ENCODE measurements around the gene SLC25A11.

Gene SLC25A11

DNA sequence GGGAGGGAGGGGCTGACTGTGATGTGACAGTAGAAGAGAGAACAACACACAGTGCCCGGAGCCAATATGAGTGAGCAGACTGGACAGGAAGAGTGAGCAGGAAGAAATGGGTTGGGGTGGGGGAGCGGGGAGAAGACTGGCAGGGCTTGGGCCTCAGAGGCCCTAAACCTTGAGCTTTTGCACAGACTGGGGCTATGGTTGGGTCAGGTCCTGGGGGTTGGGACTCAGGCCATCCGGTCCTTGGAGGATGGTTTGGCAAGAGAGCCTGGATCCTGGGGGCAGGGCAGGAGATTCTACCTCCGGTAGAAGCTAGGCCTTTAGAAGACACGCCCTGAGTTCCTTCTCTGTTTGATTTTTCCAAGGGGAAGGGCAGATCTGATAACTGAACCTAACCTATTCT is 46.6 kb upstream of the SLC25A11 start:
- Histone ChIP-seq H3K79me2 (ENCODE audit: insufficient read depth, low read length) (peaks cover 10% of the 10 kb centered on the region; the same call in 1 of the 2 replicates), H2AFZ (ENCODE audit: low read depth, low read length, severe bottlenecking) (peak overlapping the region; percentile 81), H3K36me3 (ENCODE audit: low read length) (no peaks in the 10 kb centered on the region), H3K9me3 (ENCODE audit: insufficient read depth, low read length) (no peaks in the 10 kb centered on the region), H3K4me2 (ENCODE audit: low read depth, low read length, poor library complexity, severe bottlenecking) (peak overlapping the region; percentile 97), H3F3A (ENCODE audit: insufficient read depth) (peaks cover 5% of the 10 kb centered on the region; the same call in 1 of the 2 replicates), H3K9me2 (replicated peaks; ENCODE audit: insufficient read depth, low read length) (no peaks in the 10 kb centered on the region), H3K4me3 (ENCODE audit: insufficient read depth, low read length, poor library complexity, severe bottlenecking) (peak overlapping the region; percentile 82), H3K27me3 (ENCODE audit: low read length) (no peaks in the 10 kb centered on the region), H4K20me1 (ENCODE audit: low read depth, low read length) (no peaks in the 10 kb centered on the region), H3K9ac (ENCODE audit: low read length) (peak overlapping the region; percentile 93), H3K27ac (ENCODE audit: low read depth, low read length) (peak overlapping the region; percentile 59)
- TF ChIP-seq, protein P1, sequence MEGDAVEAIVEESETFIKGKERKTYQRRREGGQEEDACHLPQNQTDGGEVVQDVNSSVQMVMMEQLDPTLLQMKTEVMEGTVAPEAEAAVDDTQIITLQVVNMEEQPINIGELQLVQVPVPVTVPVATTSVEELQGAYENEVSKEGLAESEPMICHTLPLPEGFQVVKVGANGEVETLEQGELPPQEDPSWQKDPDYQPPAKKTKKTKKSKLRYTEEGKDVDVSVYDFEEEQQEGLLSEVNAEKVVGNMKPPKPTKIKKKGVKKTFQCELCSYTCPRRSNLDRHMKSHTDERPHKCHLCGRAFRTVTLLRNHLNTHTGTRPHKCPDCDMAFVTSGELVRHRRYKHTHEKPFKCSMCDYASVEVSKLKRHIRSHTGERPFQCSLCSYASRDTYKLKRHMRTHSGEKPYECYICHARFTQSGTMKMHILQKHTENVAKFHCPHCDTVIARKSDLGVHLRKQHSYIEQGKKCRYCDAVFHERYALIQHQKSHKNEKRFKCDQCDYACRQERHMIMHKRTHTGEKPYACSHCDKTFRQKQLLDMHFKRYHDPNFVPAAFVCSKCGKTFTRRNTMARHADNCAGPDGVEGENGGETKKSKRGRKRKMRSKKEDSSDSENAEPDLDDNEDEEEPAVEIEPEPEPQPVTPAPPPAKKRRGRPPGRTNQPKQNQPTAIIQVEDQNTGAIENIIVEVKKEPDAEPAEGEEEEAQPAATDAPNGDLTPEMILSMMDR (IDR thresholded peaks at IDR 0.05; ENCODE audit: insufficient read depth, low read length, poor library complexity, severe bottlenecking), result no peak
- no peak for TF ChIP-seq EZH2phosphoT487 (conservative IDR thresholded peaks at IDR 0.05; ENCODE audit: low read length)

DNA sequence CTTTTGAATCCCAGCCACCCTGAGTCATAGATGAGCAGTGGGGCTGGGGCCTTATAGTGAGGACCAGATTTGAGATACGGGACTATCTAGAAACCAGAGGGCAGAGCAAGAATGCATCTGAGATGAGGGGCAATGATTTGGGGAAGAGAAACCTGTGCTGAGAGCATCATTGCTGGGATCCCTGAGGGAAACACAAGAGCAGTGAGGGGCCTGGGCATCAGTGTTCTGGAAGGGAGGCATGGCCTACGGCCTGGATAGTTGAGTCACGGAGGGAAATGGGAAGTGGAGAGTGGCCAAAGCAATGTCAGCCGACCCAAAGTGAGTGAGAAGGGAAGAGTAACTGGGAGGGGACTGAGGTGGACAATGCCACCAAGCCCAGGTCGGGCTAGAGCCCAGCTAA is 42.5 kb upstream of the SLC25A11 start:
- Histone ChIP-seq H3F3A (ENCODE audit: insufficient read depth) (peaks cover 4% of the 10 kb centered on the region; the same call in 1 of the 2 replicates), H2AFZ (ENCODE audit: low read depth, low read length, severe bottlenecking) (no peak overlapping the region), H3K4me3 (ENCODE audit: insufficient read depth, low read length, poor library complexity, severe bottlenecking) (no peak overlapping the region), H3K9ac (ENCODE audit: low read length) (no peak overlapping the region), H3K27me3 (ENCODE audit: low read length) (no peaks in the 10 kb centered on the region), H3K9me2 (replicated peaks; ENCODE audit: insufficient read depth, low read length) (no peaks in the 10 kb centered on the region), H3K27ac (ENCODE audit: low read depth, low read length) (no peak overlapping the region), H3K79me2 (ENCODE audit: insufficient read depth, low read length) (peaks cover 10% of the 10 kb centered on the region; the same call in 1 of the 2 replicates), H3K4me2 (ENCODE audit: low read depth, low read length, poor library complexity, severe bottlenecking) (no peak overlapping the region), H3K36me3 (ENCODE audit: low read length) (no peaks in the 10 kb centered on the region), H3K9me3 (ENCODE audit: insufficient read depth, low read length) (no peaks in the 10 kb centered on the region), H4K20me1 (ENCODE audit: low read depth, low read length) (no peaks in the 10 kb centered on the region)
- TF ChIP-seq EZH2phosphoT487 (conservative IDR thresholded peaks at IDR 0.05; ENCODE audit: low read length), result no peak
- TF ChIP-seq, protein P1 (IDR thresholded peaks at IDR 0.05; ENCODE audit: insufficient read depth, low read length, poor library complexity, severe bottlenecking), result no peak

DNA sequence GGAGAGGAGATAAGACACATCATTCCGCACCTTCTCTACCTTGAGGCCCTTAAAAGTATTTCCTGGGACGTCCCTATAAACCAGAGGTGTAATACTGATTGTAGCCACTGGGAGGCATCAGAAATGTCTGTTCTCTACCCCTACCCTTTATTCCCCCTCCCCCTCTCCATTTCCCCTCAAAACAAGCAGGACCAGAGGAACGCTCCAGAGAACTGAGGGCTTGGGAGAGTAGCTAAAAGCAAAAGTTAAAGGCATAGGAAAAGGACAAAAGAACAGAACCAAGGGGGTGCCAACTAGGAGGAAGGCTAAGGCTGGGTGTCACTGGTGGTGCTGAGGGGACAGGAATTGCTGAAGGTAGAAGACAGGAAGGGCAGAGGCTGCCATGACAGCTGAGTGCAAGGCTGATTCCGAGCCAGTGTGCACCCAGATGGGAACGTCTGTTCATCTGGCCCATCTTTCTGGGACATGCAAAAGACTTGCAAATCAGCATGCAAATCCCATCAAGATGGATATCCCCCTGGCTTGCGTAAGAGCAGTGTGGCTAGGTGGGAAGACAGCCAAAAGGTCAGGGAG is 40.9 kb upstream of the SLC25A11 start:
- H3K9ac ChIP-seq (ENCODE audit: low read length), result no peak overlapping the region
- H3K4me2 ChIP-seq (ENCODE audit: low read depth, low read length, poor library complexity, severe bottlenecking), result no peak overlapping the region
- no peaks in the 10 kb centered on the region for H4K20me1 ChIP-seq (ENCODE audit: low read depth, low read length)
- no peak overlapping the region for H3K4me3 ChIP-seq (ENCODE audit: insufficient read depth, low read length, poor library complexity, severe bottlenecking)
- H3K27ac ChIP-seq (ENCODE audit: low read depth, low read length), result no peak overlapping the region
- no peaks in the 10 kb centered on the region for H3K9me2 ChIP-seq (replicated peaks; ENCODE audit: insufficient read depth, low read length)
- TF ChIP-seq, protein P1 (IDR thresholded peaks at IDR 0.05; ENCODE audit: insufficient read depth, low read length, poor library complexity, severe bottlenecking), result peak; percentile 59
- TF ChIP-seq EZH2phosphoT487 (conservative IDR thresholded peaks at IDR 0.05; ENCODE audit: low read length), result no peak
- no peaks in the 10 kb centered on the region for H3K27me3 ChIP-seq (ENCODE audit: low read length)
- H3F3A ChIP-seq (ENCODE audit: insufficient read depth), result 0 out of 2 replicates have a peak, but pooled peaks cover 4% of the 10 kb centered on the region
- H2AFZ ChIP-seq (ENCODE audit: low read depth, low read length, severe bottlenecking), result no peak overlapping the region
- no peaks in the 10 kb centered on the region for H3K9me3 ChIP-seq (ENCODE audit: insufficient read depth, low read length)
- H3K36me3 ChIP-seq (ENCODE audit: low read length), result no peaks in the 10 kb centered on the region
- H3K79me2 ChIP-seq (ENCODE audit: insufficient read depth, low read length), result no peaks in the 10 kb centered on the region
